NB4 (cell line): Measurements from ENCODE around the gene SCN8A.

Experiments used
- DNase-seq: peaks from one replicate; pipeline ENCODE4 v3.0.0; 2010; ENCODE audit warnings: low read depth
- H3K4me3 ChIP-seq: one replicate; pipeline ENCODE4 v1.5.1; 2011; ENCODE audit warnings: mild to moderate bottlenecking, low read depth, low read length, moderate library complexity
- MYC ChIP-seq: IDR thresholded peaks from 2 replicates; pipeline ENCODE4 v1.6.1; 2011; ENCODE audit warnings: low read depth, low read length
- POLR2A ChIP-seq: IDR thresholded peaks from 2 replicates; pipeline ENCODE4 v1.6.1; 2011; ENCODE audit warnings: mild to moderate bottlenecking; ENCODE audit not compliant: insufficient read length; ENCODE audit errors: extremely low read depth
- TF ChIP-seq, protein P1 (sequence below): IDR thresholded peaks from one replicate; pipeline ENCODE4 v1.5.1; 2012; ENCODE audit warnings: low read depth, low read length
- TF ChIP-seq, protein P2 (sequence below): IDR thresholded peaks from 2 replicates; pipeline ENCODE4 v1.6.1; 2011; ENCODE audit warnings: low read depth, low read length

The SCN8A gene

DNA sequence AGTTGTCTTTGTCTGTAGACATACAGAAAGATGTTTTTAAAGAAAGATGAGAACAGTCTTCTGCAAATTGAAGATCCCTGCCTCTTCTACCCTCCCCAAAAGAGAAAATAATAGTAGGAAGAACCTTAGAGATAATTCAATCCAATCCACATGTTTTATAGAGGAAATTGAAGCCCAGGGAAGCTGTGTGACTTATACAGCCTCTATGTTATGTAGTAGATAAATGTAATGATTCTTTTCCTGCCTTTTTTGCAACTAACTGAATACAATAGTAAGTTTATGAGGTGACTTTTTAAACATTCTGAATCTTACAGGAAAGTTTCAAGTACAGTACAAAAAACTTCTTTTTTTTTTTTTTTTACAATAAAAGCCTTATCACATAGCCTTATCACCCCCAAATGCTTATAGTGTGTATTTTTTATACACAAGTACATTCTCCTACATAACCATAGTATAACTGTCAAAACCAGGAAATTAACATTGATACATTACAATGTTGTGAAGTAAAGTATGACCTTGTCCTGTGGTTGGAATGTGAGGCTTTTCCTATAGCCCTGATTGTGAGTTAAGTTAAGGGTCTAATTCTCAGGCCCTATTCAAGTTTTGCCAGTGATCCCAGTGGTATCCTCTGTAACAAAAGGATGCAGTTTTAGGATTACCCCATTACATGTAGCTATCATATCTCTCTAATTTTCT, 163.1 kb downstream of the SCN8A start:
- DNase-seq: no peak
- TF ChIP-seq MYC: no peak
- TF ChIP-seq, protein P1, sequence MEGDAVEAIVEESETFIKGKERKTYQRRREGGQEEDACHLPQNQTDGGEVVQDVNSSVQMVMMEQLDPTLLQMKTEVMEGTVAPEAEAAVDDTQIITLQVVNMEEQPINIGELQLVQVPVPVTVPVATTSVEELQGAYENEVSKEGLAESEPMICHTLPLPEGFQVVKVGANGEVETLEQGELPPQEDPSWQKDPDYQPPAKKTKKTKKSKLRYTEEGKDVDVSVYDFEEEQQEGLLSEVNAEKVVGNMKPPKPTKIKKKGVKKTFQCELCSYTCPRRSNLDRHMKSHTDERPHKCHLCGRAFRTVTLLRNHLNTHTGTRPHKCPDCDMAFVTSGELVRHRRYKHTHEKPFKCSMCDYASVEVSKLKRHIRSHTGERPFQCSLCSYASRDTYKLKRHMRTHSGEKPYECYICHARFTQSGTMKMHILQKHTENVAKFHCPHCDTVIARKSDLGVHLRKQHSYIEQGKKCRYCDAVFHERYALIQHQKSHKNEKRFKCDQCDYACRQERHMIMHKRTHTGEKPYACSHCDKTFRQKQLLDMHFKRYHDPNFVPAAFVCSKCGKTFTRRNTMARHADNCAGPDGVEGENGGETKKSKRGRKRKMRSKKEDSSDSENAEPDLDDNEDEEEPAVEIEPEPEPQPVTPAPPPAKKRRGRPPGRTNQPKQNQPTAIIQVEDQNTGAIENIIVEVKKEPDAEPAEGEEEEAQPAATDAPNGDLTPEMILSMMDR: no peak
- TF ChIP-seq, protein P2, sequence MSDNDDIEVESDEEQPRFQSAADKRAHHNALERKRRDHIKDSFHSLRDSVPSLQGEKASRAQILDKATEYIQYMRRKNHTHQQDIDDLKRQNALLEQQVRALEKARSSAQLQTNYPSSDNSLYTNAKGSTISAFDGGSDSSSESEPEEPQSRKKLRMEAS: no peak
- TF ChIP-seq POLR2A: no peak
- no peak overlapping the region for H3K4me3 ChIP-seq

DNA sequence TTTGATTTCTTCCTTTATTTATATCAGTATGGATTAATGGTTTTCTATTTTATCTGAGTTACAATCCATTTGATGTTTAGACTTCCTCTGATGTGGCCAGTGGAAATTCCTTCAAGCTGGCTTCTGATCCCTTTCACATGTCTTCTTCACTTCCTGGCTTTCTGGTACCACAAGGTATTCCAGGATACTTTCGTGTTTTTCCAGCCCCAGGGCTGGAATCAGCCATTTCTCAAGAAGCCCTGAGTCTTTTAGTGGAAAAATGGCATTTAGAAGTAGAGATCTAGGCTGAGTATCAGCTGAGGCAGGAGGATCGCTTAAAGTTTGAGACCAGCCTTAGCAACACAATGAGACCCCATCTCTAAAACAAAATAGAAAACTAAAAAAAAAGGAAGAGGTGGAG, 164.2 kb downstream of the SCN8A start:
- DNase-seq: no peak
- H3K4me3 ChIP-seq: no peak overlapping the region
- TF ChIP-seq, protein P1: no peak
- TF ChIP-seq POLR2A: no peak

DNA sequence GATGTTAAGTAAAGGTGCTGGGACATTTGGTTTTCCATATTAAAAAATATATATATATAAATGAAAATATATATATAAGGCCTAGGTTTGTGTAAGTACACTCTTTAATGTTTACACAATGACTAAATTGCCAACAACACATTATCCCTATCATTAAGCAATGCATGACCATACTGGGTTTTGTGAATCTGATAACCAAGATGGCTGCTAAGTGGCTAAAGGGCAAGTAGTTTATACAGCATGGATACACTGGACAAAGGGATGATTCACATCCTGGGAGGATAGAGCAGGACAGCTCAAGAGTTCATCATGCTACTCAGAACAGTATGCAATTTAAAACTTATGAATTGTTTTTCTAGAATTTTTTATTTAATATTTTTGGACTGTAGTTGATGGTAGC, 168.1 kb downstream of the SCN8A start:
- DNase-seq: no peak
- H3K4me3 ChIP-seq: no peak overlapping the region

DNA sequence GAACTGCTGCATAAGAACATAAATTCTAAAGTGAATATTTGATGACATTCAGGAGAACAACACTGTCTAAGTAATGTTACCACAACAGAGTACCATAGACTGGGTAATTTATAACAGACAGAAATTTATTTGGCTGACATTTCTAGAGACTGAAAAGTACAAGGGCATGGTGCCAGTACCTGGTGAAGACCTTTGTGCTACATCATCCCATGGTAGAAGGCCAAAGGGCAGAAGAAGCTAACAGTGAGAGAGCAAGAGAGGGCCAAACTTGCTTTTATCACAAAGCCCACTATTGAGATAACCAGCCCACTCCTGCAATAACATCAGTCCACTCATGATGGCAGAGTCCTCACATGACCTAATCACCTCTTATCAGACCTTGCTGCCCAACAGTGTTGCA, 168.7 kb downstream of the SCN8A start:
- TF ChIP-seq, protein P1: no peak
- TF ChIP-seq, protein P2: no peak
- TF ChIP-seq POLR2A: no peak
- no peak for TF ChIP-seq MYC
- H3K4me3 ChIP-seq: no peak overlapping the region
- no peak for DNase-seq

More for the DNA sequence above, 168.1 kb downstream of the SCN8A start:
- TF ChIP-seq POLR2A (no peak), MYC (no peak)

DNA sequence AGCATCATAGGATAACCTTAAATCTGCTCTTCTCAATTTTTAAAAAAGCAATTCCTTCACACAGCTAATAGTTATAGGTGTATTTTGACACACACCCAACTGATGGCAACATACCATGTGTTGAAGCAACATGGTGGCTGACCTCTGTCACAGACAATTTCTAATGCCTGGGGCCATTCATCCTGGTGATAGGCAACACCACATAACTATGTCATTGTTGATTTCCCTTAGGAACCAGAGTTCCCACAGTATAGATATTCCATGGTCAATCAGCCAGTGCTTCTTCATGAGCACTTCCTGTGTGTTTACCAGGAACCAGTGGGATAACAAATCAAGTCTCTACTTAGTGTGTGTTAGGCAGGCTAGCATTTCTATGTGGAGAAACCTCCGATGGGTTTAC, 169.2 kb downstream of the SCN8A start:
- TF ChIP-seq, protein P2: no peak
- TF ChIP-seq, protein P1: no peak
- TF ChIP-seq POLR2A (no peak), MYC (no peak)
- no peak overlapping the region for H3K4me3 ChIP-seq
- no peak for DNase-seq

DNA sequence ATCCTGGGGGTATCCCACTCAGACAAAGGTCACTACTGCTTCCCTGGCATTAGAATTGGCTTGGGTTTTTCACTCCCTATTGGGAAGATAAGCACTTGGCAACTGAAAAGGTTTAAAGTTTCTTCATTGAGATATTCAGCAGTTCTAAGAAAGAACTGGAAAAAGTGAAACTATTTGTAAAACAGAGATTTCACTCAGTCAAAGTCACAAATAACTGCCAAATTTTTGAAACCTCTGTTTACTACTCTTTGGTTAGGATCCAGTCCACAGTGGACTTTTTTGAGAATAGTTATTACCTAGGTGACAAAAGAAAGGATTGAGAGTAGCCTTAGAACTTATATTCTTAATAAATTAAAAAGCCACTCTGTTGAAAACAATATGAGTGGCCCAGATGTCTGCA, 172.7 kb downstream of the SCN8A start:
- TF ChIP-seq POLR2A (no peak), MYC (no peak)
- TF ChIP-seq, protein P2: no peak
- no peak for DNase-seq
- H3K4me3 ChIP-seq: no peak overlapping the region

DNA sequence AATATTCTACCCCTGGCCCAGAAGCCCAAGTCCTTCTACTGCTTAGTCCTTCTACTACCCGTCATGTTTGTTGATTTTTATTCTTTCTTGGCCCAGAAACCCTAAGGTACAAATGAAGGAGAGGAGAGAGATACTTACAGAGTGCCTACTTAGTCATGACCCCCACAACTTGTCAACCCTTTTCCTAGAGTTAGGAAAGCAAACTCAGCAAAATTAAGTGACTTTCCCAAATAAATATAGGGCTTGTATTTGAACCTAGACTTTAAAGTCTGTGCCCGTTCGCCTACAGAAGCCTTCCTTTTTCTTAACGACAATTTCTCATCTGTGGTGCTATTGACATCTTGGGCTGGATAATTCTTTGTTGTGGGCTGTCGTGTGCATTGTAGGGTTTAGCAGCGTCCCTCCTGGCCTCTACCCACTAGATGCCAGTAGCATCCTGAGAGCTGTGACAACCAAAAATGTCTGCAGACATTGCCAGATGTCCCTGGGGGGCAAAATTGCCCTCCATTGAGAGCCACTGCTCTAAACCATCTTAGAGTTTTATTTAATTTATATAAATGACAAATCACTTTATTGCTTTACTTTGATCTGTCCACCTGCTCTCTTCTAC, 175.1 kb downstream of the SCN8A start:
- no peak for DNase-seq
- TF ChIP-seq MYC (no peak), POLR2A (no peak)
- TF ChIP-seq, protein P1: no peak
- TF ChIP-seq, protein P2: no peak
- H3K4me3 ChIP-seq: no peak overlapping the region
